Measurements from ENCODE around the gene TFPI. TPM values are rescaled to one million over a fixed set of nuclear protein-coding genes. Genes with fewer than 3 reads are reported as not detected.

The TFPI gene
- total RNA-seq, 4 donors from 2014 or later = 42.6 to 141 (median 66.1) TPM

- H3K36me3 ChIP-seq = no peaks in the 10 kb centered on the region
- no peak for TF ChIP-seq EP300 (IDR thresholded peaks at IDR 0.05)
- TF ChIP-seq POLR2AphosphoS5 (IDR thresholded peaks at IDR 0.05) = no peak
- TF ChIP-seq, protein P1, sequence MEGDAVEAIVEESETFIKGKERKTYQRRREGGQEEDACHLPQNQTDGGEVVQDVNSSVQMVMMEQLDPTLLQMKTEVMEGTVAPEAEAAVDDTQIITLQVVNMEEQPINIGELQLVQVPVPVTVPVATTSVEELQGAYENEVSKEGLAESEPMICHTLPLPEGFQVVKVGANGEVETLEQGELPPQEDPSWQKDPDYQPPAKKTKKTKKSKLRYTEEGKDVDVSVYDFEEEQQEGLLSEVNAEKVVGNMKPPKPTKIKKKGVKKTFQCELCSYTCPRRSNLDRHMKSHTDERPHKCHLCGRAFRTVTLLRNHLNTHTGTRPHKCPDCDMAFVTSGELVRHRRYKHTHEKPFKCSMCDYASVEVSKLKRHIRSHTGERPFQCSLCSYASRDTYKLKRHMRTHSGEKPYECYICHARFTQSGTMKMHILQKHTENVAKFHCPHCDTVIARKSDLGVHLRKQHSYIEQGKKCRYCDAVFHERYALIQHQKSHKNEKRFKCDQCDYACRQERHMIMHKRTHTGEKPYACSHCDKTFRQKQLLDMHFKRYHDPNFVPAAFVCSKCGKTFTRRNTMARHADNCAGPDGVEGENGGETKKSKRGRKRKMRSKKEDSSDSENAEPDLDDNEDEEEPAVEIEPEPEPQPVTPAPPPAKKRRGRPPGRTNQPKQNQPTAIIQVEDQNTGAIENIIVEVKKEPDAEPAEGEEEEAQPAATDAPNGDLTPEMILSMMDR (IDR thresholded peaks at IDR 0.05) = no peak
- TF ChIP-seq POLR2A (IDR thresholded peaks at IDR 0.05) = no peak
- no peaks in the 10 kb centered on the region for H3K9me3 ChIP-seq
- H3K4me1 ChIP-seq = no peaks in the 10 kb centered on the region
- no peak overlapping the region for H3K27ac ChIP-seq
- no peak overlapping the region for H3K4me3 ChIP-seq
- no peak for ATAC-seq
- no peaks in the 10 kb centered on the region for H3K27me3 ChIP-seq
These were observed 124.2 kb downstream of the TFPI start for GRCh38 chr2:187429989-187430388.

- Histone ChIP-seq H3K4me1 (no peaks in the 10 kb centered on the region), H3K27ac (no peak overlapping the region), H3K27me3 (no peaks in the 10 kb centered on the region), H3K9me3 (no peaks in the 10 kb centered on the region), H3K36me3 (no peaks in the 10 kb centered on the region), H3K4me3 (no peak overlapping the region)
- TF ChIP-seq, protein P1 (IDR thresholded peaks at IDR 0.05) = no peak
- TF ChIP-seq EP300 (IDR thresholded peaks at IDR 0.05) (no peak), POLR2A (IDR thresholded peaks at IDR 0.05) (no peak), POLR2AphosphoS5 (IDR thresholded peaks at IDR 0.05) (no peak)
- WGBS, 2 donors (ENCODE audit: low coverage in 1 of 2) = 29 to 86% methylated on average over 1 of the region's 1 CpG
- ATAC-seq = no peak
These were observed 130.1 kb downstream of the TFPI start for GRCh38 chr2:187424146-187424545.

- 65 to 71% methylated on average over 1 of the region's 1 CpG for WGBS, 2 donors (ENCODE audit: low coverage in 1 of 2)
- Histone ChIP-seq H3K4me3 (no peak overlapping the region), H3K36me3 (no peaks in the 10 kb centered on the region), H3K27me3 (no peaks in the 10 kb centered on the region), H3K9me3 (no peaks in the 10 kb centered on the region), H3K4me1 (no peaks in the 10 kb centered on the region), H3K27ac (no peak overlapping the region)
- peak; percentile 46 for ATAC-seq
- no peak for TF ChIP-seq POLR2A (IDR thresholded peaks at IDR 0.05)
- TF ChIP-seq POLR2AphosphoS5 (IDR thresholded peaks at IDR 0.05) = no peak
- TF ChIP-seq, protein P1 (IDR thresholded peaks at IDR 0.05) = no peak
- no peak for TF ChIP-seq EP300 (IDR thresholded peaks at IDR 0.05)
These were observed 132.0 kb downstream of the TFPI start for GRCh38 chr2:187422282-187422681.

GRCh38 chr2:187421519-187421918 lies 132.7 kb downstream of the TFPI start:
- WGBS, 2 donors (ENCODE audit: low coverage in 1 of 2) = 80 to 83% methylated on average over 1 to 3 of the region's 3 CpGs

GRCh38 chr2:187419808-187420207 lies 134.4 kb downstream of the TFPI start:
- ATAC-seq = no peak
- Histone ChIP-seq H3K4me1 (no peaks in the 10 kb centered on the region), H3K27me3 (no peaks in the 10 kb centered on the region), H3K4me3 (no peak overlapping the region), H3K36me3 (no peaks in the 10 kb centered on the region), H3K27ac (no peak overlapping the region), H3K9me3 (no peaks in the 10 kb centered on the region)
- no peak for TF ChIP-seq EP300 (IDR thresholded peaks at IDR 0.05)
- 52 to 58% methylated on average over 1 of the region's 1 CpG for WGBS, 2 donors (ENCODE audit: low coverage in 1 of 2)

More at GRCh38 chr2:187421519-187421918, 132.7 kb downstream of the TFPI start:
- TF ChIP-seq POLR2A (IDR thresholded peaks at IDR 0.05) (no peak), EP300 (IDR thresholded peaks at IDR 0.05) (no peak), POLR2AphosphoS5 (IDR thresholded peaks at IDR 0.05) (no peak)
- TF ChIP-seq, protein P1 (IDR thresholded peaks at IDR 0.05) = no peak
- Histone ChIP-seq H3K9me3 (no peaks in the 10 kb centered on the region), H3K27ac (no peak overlapping the region), H3K27me3 (no peaks in the 10 kb centered on the region), H3K36me3 (no peaks in the 10 kb centered on the region), H3K4me1 (no peaks in the 10 kb centered on the region), H3K4me3 (no peak overlapping the region)
- no peak for ATAC-seq
